Anterior cingulate cortex (tissue), 58 donors: ENCODE results near the gene FAM200B.
A peak's percentile ranks its signal among the peaks of the same experiment; 100 is the strongest.

Experiments used
- DNase-seq, 58 donors: peaks; one replicate each; lab custom pipeline; 2025; lab: John Stamatoyannopoulos, UW

The FAM200B gene

DNA sequence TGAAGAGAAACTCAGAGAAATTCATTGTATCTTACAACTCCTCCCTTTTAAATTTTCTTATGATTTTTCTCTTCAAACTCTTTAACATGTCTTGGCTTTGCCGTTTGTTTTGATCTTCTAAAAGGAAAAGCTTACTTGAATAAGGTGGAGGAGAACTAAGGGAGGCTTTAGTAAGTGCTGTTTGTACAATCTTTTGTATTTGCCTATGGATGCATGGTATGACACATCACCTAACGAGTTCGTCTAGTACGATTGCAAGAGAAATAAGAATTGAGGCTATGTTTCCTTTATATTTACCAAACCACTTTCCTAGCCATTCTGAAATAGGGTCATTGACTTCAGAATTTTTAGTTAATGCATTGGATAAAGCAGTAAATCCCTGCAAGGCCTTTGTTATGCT lies 12.8 kb downstream of the FAM200B start:
- no peak for DNase-seq

DNA sequence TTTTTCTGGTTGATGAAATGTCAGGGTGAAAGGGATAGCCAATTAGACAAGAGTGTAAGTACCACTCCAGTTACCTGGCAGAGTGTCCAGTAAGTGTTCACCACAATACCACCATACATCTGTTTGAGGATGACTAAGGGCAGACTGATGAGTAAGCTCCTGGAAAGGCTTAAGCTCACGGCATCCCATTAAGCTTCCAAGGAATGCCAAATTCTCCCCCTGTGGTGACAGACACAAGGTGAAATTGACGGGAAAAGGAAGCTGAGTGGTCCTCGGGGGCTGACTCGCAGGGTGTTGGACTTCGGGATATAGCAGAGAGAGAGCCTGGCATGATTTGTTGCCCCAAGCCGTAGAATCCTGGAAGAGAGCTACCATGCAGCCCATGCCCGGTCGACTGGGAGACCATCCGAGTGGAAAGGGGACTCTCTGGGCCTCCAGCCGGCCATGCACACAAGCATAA lies 13.6 kb downstream of the FAM200B start:
- DNase-seq: no peak

DNA sequence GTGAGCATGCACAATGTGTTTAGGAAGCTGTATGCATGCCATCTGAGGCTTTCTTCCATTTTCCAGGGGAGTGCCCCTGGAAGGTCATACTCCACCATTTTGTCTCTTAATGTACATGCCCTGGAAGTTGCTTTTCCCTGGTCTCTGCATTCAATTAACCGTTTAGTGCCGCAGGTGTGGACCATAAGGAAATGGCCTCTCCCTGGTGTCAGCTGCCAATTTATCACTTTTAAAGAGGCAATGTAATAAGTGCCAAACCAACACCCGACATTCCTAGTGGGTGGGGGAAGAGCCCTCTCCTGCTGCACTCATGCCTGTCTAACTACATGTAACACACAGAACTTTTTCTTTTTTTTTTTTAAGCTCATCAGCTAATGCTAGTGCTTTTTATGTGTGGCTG lies 14.1 kb downstream of the FAM200B start:
- DNase-seq: no peak

DNA sequence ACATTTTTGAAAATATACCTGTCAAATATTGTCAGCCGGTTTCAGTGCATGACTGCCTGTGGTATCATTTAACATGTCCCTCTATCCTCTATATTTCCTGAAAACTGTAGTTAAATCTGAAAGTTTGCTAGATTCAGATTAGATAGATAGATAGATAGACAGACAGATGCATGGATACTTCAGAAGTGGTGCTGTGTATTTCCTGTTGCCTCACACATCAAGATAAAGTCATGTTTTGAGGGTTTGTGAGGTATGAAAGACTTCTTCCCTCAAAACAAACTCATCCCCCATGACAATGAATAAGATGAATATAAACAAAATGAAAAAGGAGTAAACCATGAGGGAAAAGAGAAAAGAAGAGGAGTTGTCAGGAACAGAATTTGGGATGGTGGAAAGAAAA lies 15.2 kb downstream of the FAM200B start:
- no peak for DNase-seq

DNA sequence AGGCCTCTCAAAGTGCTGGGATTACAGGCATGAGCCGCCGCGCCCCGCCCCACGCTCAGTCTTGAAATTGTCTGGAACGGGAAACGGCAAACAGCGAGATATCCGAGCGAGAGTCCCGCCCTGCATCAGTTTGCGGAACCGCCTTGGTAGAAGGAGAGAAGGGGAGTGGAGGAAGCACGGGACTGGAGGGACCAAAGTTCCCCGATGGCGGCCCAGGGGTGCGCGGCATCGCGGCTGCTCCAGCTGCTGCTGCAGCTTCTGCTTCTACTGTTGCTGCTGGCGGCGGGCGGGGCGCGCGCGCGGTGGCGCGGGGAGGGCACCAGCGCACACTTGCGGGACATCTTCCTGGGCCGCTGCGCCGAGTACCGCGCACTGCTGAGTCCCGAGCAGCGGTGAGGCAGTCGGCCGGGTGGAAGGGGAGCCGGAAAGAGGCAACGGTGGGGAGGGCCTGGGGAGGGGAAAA lies 21.3 kb downstream of the FAM200B start, which contains the start of gene BST1:
TSS of gene BST1 (plus strand) at position 125 of the 463 bp plus-strand sequence. CDS start at position 205, 80 bp downstream.
- DNase-seq: peak in 41 of 58 donors; percentile 2 to 55 (median 23)

DNA sequence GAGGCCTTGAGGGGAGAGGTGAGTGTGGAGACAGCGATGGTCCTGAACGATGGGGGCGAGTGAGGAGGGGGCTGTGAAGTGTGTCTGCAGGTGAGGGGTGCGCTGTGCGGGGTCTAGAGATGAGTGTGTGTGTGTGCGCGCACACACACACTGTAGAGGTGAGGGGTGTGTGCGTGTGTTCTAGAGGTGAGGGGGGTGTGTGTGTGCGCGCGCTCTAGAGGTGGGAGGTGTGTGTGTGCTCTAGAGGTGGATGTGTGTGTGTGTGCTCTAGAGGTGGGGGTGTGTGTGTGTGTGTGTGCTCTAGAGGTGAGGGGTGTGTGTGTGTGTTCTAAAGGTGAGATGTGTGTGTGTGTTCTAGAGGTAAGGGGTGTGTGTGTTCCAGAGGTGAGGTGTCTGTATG lies 21.8 kb downstream of the FAM200B start:
- no peak for DNase-seq

DNA sequence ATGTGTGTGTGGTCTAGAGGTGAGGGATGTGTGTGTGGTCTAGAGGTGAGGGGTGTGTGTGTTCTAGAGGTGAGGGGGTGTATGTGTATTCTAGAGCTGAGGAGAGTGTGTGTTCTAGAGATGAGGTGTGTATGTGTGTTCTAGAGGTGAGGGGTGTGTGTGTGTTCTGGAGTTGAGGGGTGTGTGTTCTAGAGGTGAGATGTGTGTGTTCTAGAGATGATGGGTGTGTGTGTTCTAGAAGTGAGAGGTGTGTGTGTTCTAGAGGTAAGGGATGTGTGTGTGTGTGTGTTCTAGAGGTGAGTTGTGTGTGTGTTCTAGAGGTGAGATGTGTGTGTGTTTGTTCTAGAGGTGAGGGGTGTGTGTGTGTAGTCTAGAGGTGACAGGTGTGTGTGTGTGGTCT lies 22.5 kb downstream of the FAM200B start:
- no peak for DNase-seq

DNA sequence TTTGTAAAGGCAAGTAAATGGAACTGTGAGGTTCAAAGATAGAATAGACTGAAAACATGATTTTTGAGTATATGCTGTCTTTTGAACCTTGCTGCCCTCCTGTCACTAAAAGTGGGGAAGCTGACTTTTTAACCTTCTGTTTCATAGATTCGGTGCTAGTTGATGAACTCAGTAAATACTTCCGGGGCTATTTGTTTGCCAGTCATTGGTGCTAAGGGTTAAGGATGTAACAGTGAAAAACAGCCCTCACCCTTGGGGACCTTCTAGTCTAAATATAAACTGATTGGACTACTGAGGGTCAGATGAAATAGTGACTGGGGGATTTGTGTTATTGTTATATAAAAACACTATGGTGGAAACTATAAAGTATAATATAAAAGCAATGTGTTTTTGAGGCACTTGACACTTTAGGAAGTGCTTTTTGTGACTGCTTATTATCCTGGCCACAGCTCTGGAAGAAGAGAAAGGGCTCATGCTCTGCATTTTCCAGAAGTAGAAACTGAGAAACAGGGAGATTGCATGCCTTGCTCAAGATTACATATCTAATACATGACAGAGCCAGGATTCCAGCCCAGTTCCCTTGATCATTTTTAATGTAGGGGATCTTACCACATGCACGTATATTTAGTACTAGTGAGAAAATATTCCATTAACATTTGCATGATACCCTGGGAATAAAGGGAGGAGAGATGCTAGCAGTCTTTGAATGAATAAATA lies 25.2 kb downstream of the FAM200B start:
- no peak for DNase-seq

DNA sequence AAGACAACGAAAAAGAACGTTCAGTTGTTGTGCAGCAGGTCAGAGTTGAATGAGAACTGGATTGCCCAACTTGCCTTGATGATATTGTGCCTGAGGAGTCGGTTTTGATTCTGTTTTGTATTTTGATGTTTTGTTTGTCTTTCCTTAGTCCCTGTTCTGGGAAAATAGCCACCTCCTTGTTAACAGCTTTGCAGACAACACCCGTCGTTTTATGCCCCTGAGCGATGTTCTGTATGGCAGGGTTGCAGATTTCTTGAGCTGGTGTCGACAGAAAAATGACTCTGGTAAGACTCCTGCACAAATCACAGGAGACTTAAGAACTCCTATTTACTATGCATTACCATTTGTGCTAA lies 25.7 kb downstream of the FAM200B start:
- no peak for DNase-seq

DNA sequence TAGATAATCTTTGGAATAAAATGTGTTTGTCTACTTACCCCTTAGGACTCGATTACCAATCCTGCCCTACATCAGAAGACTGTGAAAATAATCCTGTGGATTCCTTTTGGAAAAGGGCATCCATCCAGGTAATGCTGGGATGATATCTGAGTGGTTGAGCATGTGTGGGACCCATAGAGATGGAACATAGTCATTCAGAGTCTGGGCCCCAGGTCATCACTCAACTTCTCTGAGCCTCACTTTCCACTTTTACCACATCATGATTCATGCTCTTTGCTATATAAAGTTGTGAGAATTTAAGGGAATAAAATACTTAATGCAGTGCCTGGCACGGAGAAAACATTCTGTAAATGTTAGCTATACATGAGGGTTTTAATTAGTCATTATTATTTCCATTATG lies 30.1 kb downstream of the FAM200B start:
- DNase-seq: no peak

DNA sequence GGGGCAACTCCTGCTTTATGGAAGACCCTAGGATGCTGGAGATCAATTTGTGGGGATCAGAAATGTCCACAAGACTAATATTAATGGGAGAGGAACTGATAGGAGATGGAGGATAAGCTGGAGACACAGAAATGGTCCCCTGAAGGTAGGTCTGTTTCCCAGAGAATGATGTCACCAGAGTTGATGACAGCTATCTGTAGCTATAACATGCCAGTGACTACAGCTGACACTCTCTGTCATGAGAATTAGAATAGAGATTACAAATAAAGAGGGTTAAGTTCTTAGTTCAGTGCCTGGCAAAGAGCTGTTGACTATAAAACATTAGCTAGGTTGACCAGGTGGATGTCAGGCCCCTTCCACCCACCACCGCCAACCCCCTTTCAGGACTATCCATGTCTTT lies 30.6 kb downstream of the FAM200B start:
- DNase-seq: no peak

DNA sequence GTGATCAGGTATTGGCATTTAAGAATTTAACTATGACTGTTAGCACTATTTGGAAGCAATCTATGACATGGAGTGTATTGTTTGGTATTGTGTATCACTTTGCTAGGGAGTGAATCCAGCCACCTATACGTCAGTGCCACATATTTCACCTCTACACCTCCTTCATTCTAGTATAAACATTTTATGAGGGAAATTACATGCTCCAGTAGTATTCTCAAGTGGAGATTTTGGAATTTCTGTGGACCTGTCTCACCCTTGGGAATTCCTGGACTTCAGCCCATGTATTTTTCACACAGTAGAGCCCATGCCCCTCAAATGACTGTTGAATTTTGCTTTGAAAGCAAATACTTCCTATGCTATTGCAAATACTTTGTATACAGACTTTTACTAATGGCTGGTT lies 32.5 kb downstream of the FAM200B start:
- DNase-seq: no peak

DNA sequence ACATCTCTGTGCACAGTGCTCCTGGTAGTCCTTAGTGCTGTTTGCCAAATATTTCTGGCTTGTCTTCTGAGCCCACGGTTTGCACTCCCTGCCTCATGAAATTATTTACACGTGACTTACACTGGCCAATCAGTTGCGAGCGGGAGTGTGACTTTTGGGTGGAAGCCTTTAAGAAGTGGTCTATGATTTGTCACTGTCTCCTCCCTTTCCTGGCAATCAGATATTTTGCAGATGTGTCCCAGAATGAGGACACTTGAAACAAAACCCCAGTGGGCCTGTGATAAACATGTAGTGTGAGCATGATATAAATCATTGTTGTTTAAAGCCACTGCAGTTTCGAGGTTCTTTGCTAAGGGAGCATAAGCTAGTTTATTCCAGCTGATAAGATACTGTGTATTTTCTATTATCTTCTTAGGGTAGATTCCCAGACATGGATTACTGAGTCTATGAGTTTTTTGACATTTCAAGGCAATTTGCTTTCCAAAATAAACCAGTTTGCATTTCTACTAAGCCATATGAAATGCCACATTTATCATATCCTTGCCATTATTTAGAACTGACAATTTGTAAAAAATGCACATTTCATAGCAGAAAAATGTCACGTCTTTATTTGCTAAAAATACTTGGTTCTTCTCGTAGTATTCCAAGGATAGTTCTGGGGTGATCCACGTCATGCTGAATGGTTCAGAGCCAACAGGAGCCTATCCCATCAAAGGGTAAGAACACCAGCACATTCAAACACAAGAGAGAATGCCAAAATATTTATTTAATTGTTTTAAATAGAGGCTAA lies 33.2 kb downstream of the FAM200B start:
- peak in 1 of 58 donors; percentile 8 for DNase-seq

DNA sequence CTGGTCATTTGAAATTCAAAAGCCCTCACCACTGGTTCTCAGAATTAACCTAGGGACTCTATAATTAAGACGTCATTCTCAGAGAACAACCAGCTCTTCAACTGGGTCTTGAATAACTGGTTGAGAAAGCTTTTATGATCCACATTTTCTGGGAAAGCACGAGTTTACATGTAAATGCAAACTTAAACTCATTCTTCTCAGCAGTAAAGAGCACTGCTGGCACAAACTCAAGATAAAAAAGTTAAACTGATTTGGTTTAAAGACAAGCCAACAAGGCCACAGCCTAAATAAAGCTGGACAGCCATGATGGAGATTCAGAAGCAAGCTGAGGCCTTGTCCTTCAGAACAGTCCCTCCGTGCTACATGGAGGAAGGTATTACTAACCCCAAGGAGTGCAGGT lies 34.5 kb downstream of the FAM200B start:
- no peak for DNase-seq

DNA sequence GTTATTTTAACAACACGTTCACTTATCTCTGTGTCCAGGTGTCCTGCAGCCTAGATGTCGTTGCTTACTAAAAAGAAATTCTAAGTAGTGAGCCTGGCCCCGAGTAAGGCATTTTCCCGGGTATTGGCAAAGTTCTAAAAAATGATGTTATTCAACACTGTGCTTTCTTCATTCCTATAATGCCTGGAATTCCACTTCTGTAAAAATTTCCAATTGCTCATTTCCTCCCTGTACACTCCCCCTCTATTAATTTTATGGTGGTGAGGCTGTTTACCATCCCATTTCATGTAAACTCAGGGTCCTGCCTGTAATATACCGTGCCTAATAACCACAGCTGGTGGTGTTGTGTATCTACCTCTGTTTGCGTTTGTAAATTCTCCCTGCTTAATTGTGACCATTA lies 35.5 kb downstream of the FAM200B start:
- no peak for DNase-seq

DNA sequence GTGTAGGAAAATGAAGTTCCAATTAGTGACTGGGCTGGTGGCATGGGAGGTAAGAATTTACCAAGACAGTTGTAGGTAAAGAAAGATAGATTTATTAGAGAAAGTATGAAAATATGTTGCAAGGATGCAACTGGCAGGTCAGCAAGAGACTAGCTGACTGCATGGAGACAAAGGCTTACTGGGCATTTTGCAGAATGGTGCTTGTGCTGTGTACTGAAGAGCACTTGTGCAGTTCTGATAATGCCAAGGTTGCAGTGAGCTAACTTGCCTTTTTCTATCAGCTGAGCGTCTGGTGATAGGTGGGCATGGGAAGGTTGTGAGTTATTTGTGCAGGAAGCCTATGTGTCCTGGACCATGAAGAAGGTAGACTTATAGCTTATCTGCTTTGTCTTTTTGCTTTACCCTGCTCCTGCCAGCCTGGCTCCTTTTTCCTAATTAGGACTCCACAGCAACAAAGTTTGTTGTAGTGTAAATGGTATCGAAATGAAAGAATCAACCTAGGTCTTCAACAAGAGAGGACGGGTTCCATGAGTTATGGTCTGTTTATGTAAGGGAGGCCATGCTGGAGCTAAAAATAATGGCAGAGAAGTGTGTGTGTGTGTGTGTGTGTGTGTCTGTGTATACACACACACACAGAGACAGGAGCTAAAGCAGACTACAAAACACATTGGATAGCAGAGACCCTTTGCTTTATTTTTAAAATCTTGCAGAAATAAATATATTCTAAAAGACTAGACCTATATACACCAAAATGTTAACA lies 36.2 kb downstream of the FAM200B start:
- no peak for DNase-seq

DNA sequence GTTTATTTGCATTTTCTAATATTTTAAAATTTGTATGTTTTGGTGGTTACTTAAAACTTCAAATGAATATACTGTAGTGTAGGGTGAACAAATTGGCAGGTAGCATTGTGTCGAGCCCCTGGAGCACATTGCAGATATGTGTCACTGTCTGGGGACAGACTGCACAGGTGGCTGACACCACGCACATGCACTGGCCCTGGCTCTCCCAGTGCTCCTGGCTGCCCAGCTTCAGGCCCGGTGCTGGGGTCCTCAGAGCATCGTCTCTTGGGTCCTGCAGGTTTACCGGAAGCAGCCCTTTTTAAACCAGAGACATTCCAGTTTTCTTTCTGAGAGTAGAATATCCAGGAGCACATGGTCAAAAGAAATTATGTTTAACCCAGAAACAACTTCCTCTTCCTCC lies 36.8 kb downstream of the FAM200B start:
- no peak for DNase-seq

DNA sequence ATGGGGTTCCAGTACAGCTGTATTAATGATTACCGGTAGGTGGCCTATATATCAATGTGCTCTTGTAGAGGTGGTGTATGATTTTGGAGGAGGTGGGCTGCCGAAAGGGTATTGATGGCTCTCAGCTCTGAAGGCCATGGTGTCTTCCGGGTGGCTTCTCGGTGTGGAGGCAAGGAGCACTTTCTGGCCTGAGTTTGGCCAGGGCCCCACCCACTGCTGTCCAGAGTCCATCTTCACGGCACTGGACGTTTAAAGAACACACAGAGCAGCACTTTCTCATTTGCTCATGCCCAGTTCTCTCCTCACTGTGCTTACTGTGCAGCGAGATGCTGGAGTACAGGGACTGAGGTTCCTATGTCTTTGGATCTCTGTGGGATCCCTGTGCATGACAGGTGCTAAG lies 37.3 kb downstream of the FAM200B start:
- no peak for DNase-seq

DNA sequence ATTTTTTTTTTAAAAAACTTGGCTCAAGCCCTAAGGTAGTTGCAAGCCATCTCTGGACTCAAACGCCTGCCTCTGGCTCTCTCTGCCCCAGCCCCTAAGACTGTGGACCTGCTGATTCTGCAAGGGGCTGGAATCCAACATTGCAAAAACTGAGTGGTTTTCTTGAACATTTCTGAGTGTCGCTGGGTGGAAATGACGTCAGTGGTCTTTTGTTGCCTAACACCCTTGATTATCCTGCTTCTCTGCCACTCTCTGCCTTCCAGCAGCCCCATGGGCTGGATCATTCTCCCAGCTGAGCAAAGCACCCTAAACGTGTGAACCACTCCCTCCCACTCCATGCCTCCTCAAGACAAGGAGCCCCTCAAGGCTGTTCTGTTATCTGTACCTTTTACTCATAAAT lies 37.9 kb downstream of the FAM200B start:
- DNase-seq: no peak

DNA sequence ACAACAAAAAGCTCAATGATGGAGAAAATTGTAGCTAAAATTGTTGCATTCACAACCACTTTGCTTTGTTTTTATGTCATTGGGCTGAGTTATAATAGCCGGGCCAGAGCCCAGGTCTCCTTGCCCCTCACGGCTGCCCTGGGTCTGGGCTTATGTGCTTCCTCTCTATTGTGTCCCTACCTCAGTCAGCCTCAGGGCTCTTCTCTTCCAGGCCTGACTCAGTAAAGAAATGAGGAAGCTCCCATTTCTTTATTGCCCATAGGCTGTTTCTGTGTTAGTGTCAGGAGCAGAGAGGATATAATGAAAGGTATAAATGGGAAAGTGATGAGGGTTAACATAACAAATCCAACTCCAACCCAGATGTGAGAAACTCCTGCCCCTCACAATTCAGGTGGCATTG lies 39.2 kb downstream of the FAM200B start:
- DNase-seq: no peak

DNA sequence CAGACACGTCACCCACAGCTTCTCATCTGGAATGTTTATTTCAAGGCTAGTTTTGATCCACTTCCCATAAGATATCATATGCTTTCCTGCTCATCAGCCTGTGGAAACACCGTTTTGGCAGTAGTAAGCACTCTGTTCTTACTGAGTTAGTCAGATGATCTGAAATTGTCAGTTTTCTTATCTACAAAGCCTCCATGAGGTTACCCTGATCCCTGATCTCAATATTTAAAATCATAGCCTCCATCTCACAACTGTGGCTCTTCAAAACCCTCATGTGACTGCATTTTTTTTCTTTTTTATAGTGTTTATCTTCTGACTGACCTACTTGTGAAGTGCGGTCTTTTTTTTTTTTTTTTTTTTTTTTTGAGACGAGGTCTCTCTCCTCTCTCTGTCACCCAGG lies 44.0 kb downstream of the FAM200B start:
- no peak for DNase-seq
